CD1c-positive myeloid dendritic cell (primary cell): ENCODE measurements around the gene PPARD.

Source experiments
- DNase-seq: peaks from one replicate; pipeline ENCODE4 v3.0.0-alpha.2; 2016; ENCODE audit errors: extremely low spot score

The PPARD gene

DNA sequence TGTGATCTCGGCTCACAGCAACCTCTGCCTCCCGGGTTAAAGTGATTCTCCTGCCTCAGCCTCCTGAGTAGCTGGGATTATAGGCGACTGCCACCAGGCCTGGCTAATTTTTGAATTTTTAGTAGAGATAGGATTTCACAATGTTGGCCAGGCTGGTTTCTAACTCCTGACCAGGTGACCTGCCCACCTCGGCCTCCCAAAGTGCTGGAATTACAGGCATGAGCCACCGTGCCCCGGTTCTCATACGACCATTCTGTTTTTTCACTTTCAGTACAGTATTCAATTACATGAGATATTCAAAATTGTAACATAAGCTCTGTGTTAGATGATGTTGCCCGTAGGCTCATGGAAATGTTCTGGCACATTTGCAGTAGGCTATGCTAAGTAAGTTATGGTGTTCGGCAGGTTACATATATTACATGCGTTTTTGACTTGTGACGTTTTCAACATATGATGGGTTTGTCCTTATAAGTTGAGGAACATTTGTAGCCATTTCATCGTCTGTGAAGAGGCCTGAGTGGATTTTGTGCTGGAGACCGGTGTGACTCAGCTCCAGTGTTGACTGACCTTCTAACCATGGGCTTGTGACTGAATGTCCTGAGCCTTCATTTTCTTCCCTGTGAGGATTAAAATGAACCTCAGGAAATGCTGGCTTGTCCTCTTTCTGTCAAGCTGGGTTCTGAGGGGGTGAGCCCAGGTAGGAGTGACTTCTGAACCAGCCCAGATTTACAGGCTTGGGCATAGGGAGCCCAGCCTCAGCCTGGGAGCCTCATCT is 12.2 kb downstream of the PPARD start:
- no peak for DNase-seq

DNA sequence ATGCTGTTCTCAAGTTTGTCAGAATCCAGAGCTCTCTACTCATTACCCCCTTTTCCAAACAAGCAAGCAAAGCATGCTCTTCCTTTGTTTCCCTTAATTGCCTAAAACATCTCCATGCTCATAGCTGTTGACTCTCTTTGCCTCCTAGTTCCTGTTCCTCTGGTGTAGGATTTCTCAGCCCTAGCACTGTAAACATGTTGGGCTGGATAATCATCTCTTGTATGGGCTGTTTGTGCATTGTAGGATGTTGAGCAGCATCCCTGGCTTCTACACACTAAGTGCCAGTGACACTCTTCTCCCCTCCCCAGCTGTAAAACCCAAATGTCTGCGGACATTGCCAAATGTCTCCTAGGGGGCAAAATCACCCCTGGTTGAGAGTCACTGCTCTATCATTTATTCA is 14.0 kb downstream of the PPARD start:
- no peak for DNase-seq

DNA sequence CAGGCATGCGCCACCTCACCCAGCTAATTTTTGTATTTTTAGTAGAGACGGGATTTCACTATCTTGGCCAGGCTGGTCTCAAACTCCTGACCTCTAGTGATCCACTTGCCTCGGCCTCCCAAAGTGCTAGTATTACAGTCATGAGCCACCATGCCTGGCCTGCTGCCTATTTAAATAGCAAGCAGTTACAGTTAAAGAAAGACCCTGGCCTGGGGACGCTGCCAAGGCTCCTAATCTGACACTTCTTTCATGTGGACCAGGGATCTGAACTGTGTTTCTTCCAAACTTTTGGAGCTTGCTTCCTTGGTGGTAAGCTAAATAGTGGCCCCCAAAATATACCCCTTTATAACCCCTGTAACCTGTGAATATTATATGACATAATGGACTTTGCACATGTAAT is 15.3 kb downstream of the PPARD start:
- DNase-seq = no peak

DNA sequence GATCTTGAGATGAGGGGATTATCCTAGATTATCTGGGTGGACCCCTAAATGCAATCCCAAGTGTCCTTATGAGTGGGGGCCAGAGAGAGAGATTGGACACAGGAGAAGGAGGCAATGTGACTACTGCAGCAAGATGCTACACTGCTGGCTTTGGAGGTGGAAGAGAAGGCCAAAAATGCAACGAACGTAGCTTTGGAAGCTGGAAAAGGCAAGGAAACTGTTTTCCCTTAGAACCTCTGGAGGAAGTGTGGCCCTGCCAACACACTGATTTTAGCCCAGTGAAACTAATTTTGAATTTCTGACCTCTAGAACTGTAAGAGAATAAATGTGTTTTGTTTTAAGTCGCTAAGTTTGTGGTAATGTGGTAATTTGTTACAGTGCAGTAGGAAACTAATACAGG is 15.7 kb downstream of the PPARD start:
- DNase-seq = no peak

DNA sequence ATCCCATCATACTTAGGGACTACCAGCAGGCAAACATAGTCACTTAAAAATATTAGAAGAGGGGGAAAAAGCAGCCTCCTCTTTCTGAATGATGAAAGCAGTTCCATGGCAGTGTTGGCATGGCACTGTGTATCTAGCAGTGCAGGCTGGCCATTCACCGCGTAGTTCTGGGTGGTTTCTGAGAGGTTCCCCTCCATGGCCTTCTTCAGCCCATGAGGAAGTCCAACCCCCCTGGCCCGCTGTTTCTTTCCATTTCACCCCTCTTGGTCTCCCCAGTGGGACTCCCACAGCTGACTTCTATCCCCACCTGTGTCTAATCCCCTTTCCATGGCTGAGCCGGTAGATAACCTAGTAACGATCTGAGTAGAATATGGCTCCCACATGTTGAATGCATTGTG is 17.0 kb downstream of the PPARD start:
- peak; percentile 20 for DNase-seq

DNA sequence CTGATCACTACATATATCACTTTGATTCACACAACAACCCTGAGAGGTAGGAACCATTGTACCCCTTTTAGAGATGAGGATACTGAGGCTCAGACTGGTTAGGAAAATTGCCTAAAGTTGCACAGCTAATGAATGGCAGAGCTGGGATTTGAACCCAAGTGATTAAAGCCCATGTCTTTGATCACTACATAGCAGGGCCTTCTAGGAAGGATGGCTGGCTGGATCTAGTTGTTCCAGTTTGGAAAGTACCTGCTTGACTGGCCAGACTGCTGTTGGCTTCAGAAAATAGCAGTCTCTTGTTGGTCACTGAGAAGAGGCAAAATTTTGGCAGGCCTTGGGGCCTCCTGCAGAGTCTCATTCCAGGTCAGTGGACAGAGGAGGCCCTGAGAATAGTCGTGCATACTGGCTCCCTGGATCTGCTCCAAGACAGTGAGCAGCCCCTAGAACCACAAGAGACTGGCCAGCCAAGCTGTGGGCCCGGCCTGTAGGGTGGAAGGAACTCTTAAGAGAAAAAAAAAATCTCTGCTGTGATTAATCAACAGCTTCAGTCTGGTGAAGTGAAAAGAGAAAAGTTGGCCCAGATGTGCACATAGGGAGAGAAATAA is 17.5 kb downstream of the PPARD start:
- DNase-seq = no peak

DNA sequence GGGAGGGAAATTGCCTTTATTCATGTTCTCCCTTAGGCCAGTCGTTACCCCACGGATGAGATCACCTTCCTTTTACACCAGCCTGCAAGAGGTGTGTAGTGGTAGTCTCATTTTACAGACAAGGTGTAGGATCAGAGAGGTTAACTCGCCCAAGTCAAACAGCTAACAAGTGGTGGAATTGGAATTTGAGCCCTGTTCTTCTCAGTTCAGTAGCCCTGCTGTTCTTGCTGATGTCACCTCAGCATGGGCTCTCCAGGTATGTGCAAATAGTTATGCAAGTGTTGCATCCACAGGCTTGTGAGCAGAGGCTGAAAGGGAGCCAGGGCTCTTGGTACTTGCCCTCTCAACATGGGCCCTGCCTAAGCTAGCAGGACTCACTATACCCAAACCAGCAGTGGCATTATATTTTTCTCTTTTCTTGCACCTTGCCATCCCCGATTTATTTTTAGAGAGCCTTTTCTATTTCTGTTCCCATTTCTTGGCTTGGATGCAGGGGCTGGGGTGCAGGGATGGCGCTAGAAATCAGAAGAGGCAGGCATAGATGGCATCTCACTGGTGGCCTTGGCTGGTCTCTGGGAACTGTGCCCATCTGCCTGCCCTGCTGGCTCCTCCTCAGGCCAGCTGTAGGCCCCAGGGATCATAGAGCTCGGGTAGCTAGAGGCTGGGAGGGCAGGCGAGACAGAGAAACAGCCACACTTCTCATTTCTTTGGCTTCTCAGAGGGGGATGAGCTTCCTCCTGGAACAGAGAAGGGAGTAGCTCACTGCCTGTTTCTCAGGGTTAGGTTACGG is 18.2 kb downstream of the PPARD start:
- DNase-seq = peak; percentile 65

DNA sequence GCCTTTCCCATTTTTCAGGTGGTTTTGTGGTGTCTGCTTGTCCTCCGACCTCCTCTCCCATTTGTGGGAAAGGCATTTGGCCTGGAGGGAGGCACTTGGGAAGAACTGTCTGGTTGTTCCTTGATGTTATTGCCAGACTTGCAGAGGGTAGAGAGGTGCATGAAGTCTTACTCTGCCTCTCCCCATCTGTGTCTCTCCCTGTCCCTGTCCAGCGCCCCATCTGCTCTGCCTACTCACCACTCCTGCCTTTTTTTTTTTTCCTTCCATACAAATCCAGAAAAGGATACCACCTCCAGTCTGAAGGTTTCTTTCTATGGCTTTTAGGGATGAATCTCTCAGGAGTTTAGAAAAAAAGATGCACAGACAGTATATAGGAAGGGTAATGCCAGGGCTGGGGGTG is 19.8 kb downstream of the PPARD start:
- no peak for DNase-seq

DNA sequence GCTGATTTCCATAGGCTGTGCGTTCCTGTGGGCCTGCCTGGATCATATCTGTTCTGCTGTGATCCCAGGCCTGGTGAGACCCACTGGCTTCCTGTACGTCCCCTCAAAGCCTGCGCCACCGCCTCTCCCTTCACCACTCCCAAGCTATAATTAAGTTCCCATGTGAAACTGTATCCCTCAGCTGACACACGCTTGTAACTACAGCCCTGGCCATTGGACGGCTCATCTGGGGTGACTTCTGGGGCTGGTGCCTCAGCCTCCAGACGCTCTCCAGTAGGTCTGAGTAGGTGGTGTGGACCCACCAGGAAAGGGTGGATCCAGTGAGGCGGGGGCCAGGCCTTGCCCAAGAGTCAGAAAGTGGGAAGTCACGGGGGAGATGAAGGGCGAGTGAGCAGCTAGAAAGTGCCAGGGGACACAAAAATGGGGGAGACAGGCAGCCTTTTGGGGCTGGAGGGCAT is 21.0 kb downstream of the PPARD start:
- peak; percentile 89 for DNase-seq

DNA sequence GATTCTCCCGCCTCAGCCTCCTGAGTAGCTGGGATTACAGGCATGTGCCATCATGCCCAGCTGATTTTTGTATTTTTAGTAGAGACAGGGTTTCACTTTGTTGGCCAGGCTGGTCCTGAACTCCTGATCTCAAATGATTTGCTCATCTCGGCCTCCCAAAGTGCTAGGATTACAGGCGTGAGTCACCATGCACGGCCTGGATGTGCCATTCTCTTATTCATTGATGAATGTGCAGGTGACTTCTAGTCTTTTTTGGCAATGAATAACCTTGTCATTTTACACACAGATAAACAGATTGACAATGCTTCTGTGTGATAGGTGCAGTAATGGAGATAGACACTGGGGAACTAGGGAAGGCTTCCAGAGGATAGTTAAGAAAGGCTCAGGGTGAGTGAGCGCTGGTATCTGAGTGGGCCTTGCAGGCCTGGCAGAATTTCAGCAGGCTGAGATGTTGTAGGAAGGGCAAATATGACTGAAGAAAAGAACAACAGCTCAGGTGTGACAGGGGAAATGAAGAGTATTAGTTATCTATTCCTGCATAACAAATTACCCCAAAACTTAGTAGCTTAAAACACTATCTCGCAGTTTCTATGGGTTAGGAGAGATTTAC is 23.3 kb downstream of the PPARD start:
- no peak for DNase-seq

DNA sequence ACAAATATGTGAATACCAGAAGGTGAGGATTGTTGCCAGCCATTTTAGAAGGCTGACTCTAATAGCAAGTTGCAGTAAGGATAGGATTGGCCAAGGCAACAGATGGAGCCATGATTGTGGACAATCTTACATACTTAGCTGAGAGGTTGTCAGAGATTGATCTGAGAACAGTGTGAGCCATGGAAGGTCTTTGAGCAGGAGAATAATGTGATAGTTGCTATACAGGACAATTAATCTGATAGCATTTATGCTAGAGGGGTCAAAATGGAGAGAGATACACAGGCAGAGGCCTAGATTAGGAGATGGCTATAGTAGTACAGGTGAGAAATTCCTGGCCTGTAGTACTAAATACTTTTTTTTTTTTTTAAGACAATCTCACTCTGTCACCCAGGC is 23.8 kb downstream of the PPARD start:
- DNase-seq = no peak

DNA sequence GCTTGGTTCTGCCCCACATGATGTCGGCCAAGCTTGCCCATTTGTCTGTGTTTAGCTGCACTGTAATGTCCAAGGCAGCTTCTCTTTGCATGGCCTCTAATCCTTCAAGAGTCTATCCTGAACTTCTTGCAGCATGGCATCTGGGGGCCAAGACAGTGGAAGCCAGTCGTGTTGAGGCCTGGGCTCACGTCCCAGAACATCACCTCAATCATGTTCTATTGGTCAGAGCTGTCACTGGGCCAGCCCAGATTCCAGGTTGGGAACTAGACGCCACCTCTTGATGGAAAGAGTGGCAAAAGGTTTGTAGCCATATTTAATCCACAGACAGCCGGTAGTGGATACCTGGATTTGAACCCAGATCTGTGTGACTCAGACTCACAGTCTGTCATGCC is 25.3 kb downstream of the PPARD start:
- no peak for DNase-seq

DNA sequence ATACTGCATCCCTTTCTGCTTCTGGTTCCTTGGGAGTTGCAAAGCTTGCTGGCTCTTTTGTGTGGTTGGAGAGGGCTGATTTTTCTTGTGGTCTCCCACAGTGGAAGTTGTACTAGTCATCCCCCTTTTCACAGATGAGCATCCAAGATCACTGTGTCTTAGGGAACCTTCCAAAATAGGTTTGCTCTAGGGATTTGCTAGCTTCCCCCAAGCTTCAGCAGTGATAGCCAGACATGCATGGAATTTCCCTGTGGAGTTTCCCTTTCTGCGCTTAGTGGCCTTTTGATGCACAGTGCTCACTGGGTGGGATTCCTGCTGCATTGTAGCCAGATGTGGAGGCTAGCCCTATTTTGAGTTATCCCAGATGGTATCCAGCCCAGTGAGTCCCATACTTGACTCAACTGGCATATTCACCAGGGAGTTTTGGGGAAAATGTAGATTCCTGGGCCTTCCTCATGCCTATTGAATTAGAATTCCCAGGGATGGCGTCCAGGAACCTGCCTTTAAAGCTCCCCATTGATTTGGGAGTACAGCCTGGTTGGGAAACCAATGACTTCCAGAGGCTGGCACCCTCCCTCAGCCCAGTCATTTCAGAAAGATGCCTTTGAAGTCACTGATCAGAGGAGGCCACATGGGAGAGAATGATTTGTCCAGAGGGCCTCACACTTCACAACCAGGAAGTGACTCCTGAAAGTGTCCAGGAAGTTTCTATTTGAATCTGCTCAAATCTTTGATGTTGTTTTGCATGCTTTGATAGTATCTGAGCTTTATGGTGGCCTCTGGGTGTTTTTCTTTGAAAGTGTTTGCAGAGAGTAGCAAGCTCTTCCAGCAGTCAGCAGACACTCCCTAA is 25.9 kb downstream of the PPARD start:
- DNase-seq = peak; percentile 77

DNA sequence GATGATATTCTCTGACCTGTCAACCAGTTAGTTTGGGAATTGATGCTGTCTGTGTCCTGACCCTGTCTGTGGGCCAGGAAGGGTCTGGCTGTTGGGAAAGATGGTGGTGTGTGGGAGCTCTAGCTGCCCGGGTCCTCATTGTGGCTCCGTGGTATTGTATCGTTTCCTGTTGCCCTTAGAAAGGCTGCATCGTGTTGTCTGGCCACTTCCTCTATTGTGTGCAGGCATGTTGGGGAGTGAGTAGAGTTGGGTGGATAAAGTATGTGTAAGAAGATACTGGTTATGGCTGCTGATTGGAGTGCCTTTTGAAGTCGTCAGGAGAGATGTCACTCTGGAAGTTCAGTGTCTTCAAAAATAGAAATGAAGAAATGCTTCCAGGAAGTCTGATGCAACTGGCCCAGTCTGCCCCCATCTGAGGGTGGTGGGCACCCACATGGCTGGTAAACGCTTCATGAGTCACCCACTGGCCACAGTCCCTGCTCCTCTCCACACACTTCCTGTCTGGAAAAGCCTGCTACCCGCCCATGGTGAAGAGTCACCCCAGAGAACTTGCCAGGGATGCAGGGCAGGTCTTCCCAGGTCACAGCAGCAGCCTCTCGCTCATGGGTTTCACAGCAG is 27.9 kb downstream of the PPARD start:
- peak; percentile 97 for DNase-seq

DNA sequence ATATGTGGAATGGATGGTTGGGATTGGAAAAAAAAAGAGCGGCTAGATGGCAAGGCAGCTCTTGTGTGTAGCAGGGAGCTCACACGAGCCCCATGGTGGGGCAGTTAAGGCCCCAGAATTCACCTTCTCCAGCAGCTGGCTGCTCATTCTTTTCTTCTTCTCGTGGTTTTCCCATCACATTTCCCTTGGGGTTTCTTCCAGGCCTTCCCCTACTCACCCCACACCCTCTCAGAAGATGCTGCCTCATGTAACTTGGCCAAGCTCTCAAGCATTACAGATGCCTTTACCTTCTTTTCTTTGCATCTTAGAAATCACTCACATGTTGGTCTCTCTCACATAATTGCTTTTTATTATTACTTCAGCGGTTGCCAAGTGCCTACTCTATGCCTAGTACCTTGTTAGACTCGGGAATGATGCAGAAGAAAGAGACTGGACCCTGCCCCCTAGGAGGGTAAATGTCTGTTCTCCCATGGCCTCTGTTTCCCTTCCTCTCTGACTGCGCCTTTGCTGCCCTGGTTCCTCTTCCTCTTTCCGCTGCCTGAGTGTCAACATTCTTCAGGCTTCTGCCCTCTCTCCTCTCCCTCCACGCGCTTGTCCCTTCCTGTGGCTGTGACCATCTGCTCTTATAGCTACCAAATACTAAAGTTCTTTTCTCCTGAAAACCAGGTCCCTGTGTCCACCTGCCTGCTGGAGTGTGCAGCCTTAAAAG is 28.6 kb downstream of the PPARD start:
- peak; percentile 86 for DNase-seq

DNA sequence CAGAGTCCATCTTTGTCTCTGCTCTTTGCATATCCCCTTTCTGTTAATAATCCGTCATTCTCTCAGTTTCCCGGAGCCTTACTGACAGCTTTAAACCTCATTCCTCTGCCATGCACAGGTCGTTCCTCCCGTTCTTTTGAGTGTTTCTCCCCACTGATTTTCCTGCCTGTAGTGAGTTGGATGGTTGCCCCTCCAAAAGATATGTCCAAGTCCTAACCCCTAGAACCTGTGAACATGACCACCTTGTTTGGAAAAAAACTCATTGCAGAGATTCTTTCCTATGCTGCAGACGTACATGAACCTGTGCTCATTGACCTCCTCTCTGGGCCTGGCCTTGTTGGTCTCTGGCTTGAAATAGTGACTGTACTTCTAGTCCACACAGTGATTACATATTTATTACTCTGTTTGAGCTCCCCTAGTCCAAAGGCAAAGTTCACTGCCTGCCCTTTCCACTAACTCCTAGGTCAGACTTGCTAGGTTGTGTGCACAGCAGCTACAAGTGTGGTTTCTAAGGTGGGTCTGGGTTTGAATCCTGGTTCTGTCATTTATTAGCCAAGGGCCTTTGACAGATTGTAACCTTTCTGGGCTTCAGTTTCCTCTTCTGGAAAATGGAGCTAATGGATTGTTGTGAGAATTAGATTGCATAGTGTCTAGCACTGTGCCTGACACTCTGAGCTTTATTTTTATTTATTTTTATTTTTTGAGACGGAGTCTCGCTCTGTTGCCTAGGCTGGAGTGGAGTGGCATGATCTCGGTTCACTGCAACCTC is 29.3 kb downstream of the PPARD start:
- DNase-seq = peak; percentile 21

DNA sequence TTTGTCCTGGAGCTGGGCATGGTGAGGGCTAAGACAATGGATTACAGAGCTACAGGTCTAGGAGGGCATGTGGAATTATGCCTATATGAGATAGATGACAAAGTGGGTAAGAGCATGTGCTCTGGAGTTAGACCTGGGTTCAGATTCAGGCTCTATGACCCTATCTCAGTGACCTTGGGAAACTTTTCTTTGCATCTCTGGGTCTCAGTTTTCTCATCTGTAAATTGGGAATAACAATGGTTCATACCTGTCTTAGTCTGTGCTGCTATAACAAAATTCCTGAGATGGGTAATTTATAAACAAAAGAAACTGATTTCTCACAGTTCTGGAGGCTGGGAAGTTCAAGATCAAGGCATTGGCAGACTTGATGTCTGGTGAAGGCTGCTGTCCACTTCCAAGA is 30.3 kb downstream of the PPARD start:
- DNase-seq = no peak

DNA sequence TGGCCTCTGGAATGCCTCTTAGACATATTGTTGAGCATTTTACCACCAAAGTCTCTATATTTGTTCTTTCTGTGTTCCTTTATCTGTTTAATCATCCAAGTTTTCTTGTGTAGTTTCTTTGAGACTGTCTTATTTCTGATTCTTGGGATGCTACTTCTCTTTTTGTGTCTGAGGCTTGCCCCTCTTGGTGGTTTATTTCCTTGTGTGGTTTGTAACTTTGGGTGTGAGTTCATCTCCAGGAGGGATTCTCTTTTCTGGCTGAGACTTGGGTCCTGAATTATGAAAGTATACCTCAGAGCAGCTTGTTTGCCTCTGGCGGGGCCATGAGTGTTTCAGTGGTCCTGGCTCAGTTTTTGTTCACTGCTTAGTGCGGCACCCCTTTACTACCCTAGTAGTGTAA is 33.9 kb downstream of the PPARD start:
- DNase-seq = peak; percentile 43

DNA sequence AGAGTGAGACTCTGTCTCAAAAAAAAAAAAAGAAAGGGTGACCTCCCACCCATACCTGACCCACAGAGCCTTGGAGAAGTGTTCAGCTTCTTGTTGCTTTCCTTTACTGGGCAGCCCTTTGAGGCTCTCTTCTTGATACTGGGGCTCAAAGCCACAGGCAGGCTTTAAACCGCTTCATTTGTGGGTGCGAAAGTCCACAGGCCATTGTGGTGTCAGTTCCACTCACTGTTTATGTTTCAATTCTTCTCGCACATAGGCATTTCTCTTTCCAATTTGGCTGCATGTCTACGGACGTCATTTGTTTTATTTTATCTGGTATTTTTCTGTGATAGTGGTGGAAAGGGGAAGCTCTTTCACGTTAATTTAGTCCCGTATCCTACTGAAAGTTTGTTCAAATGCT is 34.6 kb downstream of the PPARD start:
- no peak for DNase-seq

DNA sequence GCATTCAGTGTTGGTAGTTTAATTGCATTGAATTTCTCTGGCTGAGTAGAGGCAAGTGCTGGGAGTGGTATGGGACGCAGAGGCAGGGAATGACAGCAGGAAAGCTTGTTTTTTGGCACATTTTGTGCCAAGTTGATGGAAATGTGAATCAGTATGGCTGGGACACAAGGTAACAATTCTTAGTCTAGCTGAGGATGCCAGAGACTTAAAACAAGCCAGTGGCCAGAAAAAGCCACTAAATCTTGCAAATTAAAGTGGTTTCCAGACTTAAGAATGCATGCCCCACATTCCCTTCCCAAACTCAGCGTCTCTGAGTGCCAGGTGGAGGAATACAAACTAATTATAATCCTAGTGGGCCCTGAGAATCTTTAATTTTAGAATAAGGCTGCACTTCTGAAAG is 35.9 kb downstream of the PPARD start:
- DNase-seq = no peak
